Fibroblast of pulmonary artery (primary cell): ENCODE measurements around the gene PHAF1.

Source experiments
- DNase-seq: peaks from one replicate; pipeline ENCODE4 v3.0.0-alpha.2; 2010; ENCODE audit warnings: low read depth
- H3K4me3 ChIP-seq: replicated peaks from 2 replicates; pipeline ENCODE4 v1.5.1; 2011; ENCODE audit warnings: low read depth, mild to moderate bottlenecking, control low read depth, low read length, moderate library complexity
- CTCF ChIP-seq: IDR thresholded peaks from 2 replicates; pipeline ENCODE4 v1.5.1; 2011; ENCODE audit warnings: mild to moderate bottlenecking, control low read depth, low read length, inconsistent platforms; ENCODE audit errors: missing control alignments

The PHAF1 gene

GRCh38 chr16:67089101-67089500, 20.6 kb upstream of the PHAF1 start:
- no peak for DNase-seq
- H3K4me3 ChIP-seq, result no peak overlapping the region

GRCh38 chr16:67091906-67092566, 17.7 kb upstream of the PHAF1 start:
- no peak for TF ChIP-seq CTCF
- DNase-seq, result peak; percentile 58
- H3K4me3 ChIP-seq, result no peak overlapping the region

More at GRCh38 chr16:67089101-67089500, 20.6 kb upstream of the PHAF1 start:
- TF ChIP-seq CTCF, result no peak

- no peak for TF ChIP-seq CTCF
- no peak overlapping the region for H3K4me3 ChIP-seq
- DNase-seq, result no peak
Observed at GRCh38 chr16:67093098-67093726, 16.5 kb upstream of the PHAF1 start.

DNA sequence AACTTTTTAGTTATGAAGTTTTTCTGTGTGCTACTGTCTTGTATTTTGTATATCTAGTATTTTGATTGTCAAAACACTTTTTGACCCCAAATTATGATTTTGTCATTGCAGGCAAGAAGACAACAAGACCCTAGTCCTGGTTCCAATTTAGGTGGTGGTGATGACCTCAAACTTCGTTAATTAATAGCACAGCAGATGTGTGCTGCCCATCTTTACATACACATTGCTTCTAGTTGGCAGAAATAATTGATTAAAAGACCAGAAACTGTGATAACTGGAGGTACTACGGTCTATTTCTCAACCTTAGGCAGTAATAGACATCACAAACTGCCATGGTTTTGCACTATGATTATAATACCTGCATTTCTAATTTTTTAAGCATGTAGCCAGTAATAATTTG, 11.1 kb upstream of the PHAF1 start:
- no peak overlapping the region for H3K4me3 ChIP-seq
- no peak for DNase-seq
- TF ChIP-seq CTCF, result no peak

DNA sequence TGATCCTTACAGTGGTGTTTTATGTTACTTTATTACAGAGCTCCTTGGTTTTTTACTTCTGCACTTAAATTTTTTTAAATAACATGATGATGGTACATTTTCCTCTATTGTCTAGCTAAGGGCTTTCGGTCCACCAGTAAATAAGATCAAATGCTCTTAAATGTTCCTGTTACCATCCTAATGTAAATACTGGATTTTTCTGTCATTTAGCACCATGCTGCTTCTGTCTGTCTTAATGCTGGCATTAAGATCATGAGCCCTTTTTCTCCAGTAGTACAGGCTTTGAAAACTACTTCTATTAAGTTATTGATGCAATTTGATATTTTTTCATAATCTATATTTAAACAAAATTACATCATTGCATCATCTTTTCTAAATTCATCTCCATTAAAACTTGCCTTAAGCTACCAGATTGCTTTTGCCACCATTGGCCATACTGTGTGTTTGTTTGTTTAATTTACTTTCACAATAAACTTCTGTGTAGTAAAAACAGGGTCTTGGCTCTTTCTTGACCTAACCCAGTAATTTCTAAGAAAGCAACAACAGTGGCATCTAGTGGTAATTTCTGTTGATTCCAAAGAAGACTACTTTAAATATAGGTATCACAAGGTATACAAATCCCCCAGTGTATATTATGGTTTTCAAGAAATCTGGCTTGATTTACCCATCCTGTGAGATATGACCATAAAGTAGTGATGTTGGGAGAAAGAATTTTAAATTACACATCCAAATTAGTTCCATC, 9.0 kb upstream of the PHAF1 start:
- peak; percentile 64 for DNase-seq
- peak; percentile 39 for TF ChIP-seq CTCF
- no peak overlapping the region for H3K4me3 ChIP-seq

DNA sequence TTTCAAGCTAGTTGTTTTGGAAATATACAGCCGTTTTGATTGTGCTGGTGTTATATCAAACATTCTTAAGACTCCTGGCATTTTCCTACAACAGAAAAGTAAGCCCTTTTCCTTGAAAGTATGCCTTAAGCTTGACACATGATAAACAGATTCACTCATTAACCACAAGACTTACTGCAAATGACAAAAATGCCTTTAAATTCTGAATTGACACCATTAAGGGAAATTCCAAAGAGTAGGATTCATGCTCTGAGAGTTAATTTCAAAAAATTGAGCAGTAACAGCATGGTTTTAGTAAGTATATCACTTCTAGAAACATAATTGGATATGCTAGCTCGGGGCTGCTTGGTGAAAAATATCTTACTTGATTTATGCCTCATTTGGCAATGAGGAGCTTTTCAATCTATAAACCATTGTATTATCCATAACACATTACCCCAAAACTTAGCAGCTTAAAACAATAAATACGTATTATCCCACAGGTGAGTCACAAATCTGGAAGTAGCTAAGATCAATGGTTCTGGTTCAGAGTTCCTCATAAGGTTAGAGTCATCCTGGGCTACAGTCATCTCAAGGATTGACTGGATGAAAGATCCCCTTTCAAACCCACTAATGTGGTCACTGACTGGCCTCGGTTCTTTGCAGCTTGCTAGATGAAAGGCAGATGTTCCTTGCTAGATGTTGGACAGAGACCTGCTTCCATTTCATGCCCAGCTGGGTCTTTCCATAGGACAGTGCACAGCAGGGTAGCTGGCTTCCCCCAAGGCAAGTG, 8.2 kb upstream of the PHAF1 start:
- H3K4me3 ChIP-seq, result no peak overlapping the region
- DNase-seq, result no peak
- no peak for TF ChIP-seq CTCF
